H1 (cell line): ENCODE data around the gene SLC35B2.

Source experiments
- CHD7 ChIP-seq: fragments of 300-600 bp; sonication (generic); IDR thresholded peaks from 2 replicates; pipeline ENCODE4 v1.7.1; 2012; ENCODE audit warnings: low read length, moderate library complexity, mild to moderate bottlenecking, inconsistent platforms; ENCODE audit not compliant: insufficient replicate concordance
- CREB1 ChIP-seq: IDR thresholded peaks from 2 replicates; pipeline ENCODE4 v1.6.1; 2012; ENCODE audit warnings: inconsistent platforms
- EGR1 ChIP-seq: IDR thresholded peaks from 2 replicates; pipeline ENCODE4 v1.6.1; 2011; ENCODE audit warnings: low read depth, low read length, borderline replicate concordance
- EP300 ChIP-seq, 2 experiments: IDR thresholded peaks; 1 replicate in 1 of 2; 2 replicates in 1 of 2; pipeline ENCODE4 v1.6.1; 2011 to 2012; ENCODE audit warnings: low read depth in 2 of 2, low read length in 2 of 2, mild to moderate bottlenecking in 2 of 2, borderline replicate concordance in 1 of 2, inconsistent platforms in 1 of 2, moderate library complexity in 1 of 2
- EZH2 ChIP-seq: fragments of 200-600 bp; sonication (generic); IDR thresholded peaks from 2 replicates; pipeline ENCODE4 v1.7.1; 2012; ENCODE audit warnings: low read depth, mild to moderate bottlenecking, moderate library complexity, low read length, inconsistent platforms; ENCODE audit not compliant: severe bottlenecking
- POLR2AphosphoS5 ChIP-seq: IDR thresholded peaks from 2 replicates; pipeline ENCODE4 v1.6.1; 2011; ENCODE audit warnings: low read depth, low read length
- RFX5 ChIP-seq: IDR thresholded peaks from 2 replicates; pipeline ENCODE4 v1.6.1; 2011; ENCODE audit warnings: low read depth, low read length, improper control_type of control experiment, borderline replicate concordance
- RNF2 ChIP-seq: fragments of 200-900, 300-1000 bp; sonication (generic); IDR thresholded peaks from 2 replicates; pipeline ENCODE4 v1.7.1; 2016; ENCODE audit warnings: borderline replicate concordance, low read depth, mild to moderate bottlenecking, antibody characterized with exemption, low read length; ENCODE audit not compliant: poor library complexity, severe bottlenecking; ENCODE audit errors: missing control alignments
- TAF1 ChIP-seq: IDR thresholded peaks from 2 replicates; pipeline ENCODE4 v1.6.1; 2011; ENCODE audit warnings: mild to moderate bottlenecking, low read depth, low read length
- ZNF274 ChIP-seq: IDR thresholded peaks from 2 replicates; pipeline ENCODE4 v1.7.0; 2012; ENCODE audit warnings: low read length, borderline replicate concordance; ENCODE audit errors: extremely low read depth
- TF ChIP-seq, protein P1 (sequence below), 3 experiments: IDR thresholded peaks; 1 replicate in 2 of 3; 2 replicates in 1 of 3; pipeline versions ENCODE4 v1.5.1 to v1.6.1; 2011; ENCODE audit warnings: low read length in 3 of 3, mild to moderate bottlenecking in 3 of 3, inconsistent platforms in 2 of 3, low read depth in 1 of 3, moderate library complexity in 1 of 3; ENCODE audit not compliant: insufficient read depth in 1 of 3; ENCODE audit errors: control extremely low read depth in 1 of 3

DNA sequence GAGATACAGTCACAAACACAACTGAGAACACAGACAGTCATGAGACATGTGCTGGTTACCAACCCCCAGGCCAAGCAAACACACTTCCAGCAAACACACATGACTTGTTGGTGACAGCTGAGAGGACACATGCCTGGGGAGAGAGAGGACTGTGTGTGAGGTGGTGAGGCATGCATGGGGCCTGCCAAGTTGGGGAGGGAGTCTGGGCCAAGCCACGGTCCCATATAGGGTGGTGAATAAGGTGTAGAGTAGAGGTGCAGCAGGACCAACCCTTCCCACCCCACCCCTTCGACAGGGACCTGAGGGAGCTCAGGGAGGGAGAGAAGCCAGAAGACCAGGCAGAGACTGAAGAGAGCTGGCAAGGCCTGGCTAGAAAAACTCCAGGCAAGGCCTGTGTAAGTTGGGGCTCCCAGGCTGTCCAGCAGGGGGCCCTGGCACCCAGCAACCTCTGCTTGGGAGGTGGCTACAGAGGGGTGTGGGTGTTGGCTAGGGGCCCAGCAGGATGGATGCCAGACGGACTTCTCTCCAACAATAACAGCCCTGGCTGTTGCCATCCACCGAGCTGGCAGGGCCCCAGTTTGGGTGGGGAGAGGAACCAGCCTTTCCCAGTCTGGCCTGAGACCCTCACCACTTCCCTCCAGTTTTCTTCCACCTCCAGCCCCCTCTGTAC, 35.9 kb downstream of the SLC35B2 start:
- no peak for TF ChIP-seq ZNF274
- TF ChIP-seq RFX5, result no peak
- no peak for TF ChIP-seq RNF2
- TF ChIP-seq, protein P1, sequence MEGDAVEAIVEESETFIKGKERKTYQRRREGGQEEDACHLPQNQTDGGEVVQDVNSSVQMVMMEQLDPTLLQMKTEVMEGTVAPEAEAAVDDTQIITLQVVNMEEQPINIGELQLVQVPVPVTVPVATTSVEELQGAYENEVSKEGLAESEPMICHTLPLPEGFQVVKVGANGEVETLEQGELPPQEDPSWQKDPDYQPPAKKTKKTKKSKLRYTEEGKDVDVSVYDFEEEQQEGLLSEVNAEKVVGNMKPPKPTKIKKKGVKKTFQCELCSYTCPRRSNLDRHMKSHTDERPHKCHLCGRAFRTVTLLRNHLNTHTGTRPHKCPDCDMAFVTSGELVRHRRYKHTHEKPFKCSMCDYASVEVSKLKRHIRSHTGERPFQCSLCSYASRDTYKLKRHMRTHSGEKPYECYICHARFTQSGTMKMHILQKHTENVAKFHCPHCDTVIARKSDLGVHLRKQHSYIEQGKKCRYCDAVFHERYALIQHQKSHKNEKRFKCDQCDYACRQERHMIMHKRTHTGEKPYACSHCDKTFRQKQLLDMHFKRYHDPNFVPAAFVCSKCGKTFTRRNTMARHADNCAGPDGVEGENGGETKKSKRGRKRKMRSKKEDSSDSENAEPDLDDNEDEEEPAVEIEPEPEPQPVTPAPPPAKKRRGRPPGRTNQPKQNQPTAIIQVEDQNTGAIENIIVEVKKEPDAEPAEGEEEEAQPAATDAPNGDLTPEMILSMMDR (IDR thresholded peaks at IDR 0.05; ENCODE audit: control extremely low read depth in 1 of 3, insufficient read depth in 1 of 3, low read depth in 1 of 3, low read length in 3 of 3), result peak in 2 of 3 experiments; percentile 67 to 71; a peak in 3 of 4 replicates
- no peak for TF ChIP-seq EP300 (IDR thresholded peaks at IDR 0.05; ENCODE audit: borderline replicate concordance in 1 of 2, low read depth in 2 of 2, low read length in 2 of 2)
- no peak; the same call in 1 of the 2 replicates for TF ChIP-seq EGR1
- TF ChIP-seq EZH2, result no peak
- TF ChIP-seq TAF1, result no peak
- no peak for TF ChIP-seq CHD7
- TF ChIP-seq POLR2AphosphoS5, result no peak
- TF ChIP-seq CREB1, result no peak
